ENCODE measurements around the gene CAPN1.
"Not testable (repeated sequence)": the region's sequence is repeated elsewhere in the genome, so short reads cannot be mapped to it uniquely, and the experiment has no call there.

The CAPN1 gene

GRCh38 chr11:65236194-65237059, 54.7 kb downstream of the CAPN1 start:
- TF ChIP-seq CTCF (conservative IDR thresholded peaks at IDR 0.05; ENCODE audit: low read depth, low read length), result no peak
- H3K4me3 ChIP-seq (ENCODE audit: low read depth, low read length), result no peak overlapping the region
- no peak for DNase-seq (ENCODE audit: low read depth)

GRCh38 chr11:65238302-65238701, 56.6 kb downstream of the CAPN1 start:
- H3K4me3 ChIP-seq (ENCODE audit: low read depth, low read length); DNase-seq (ENCODE audit: low read depth): not testable (repeated sequence)

- no peak overlapping the region for H3K4me3 ChIP-seq (ENCODE audit: low read depth, low read length)
- no peak for DNase-seq (ENCODE audit: low read depth)
- no peak for TF ChIP-seq CTCF (conservative IDR thresholded peaks at IDR 0.05; ENCODE audit: low read depth, low read length)
These were observed 59.4 kb downstream of the CAPN1 start for GRCh38 chr11:65241134-65241533.

GRCh38 chr11:65241692-65242091, 60.0 kb downstream of the CAPN1 start:
- H3K4me3 ChIP-seq (ENCODE audit: low read depth, low read length), result no peak overlapping the region
- no peak for TF ChIP-seq CTCF (conservative IDR thresholded peaks at IDR 0.05; ENCODE audit: low read depth, low read length)
- no peak for DNase-seq (ENCODE audit: low read depth)

GRCh38 chr11:65242389-65242788, 60.7 kb downstream of the CAPN1 start:
- no peak for DNase-seq (ENCODE audit: low read depth)
- no peak for TF ChIP-seq CTCF (conservative IDR thresholded peaks at IDR 0.05; ENCODE audit: low read depth, low read length)
- no peak overlapping the region for H3K4me3 ChIP-seq (ENCODE audit: low read depth, low read length)

GRCh38 chr11:65243797-65244196, 62.1 kb downstream of the CAPN1 start:
- DNase-seq (ENCODE audit: low read depth), result no peak
- no peak for TF ChIP-seq CTCF (conservative IDR thresholded peaks at IDR 0.05; ENCODE audit: low read depth, low read length)
- no peak overlapping the region for H3K4me3 ChIP-seq (ENCODE audit: low read depth, low read length)

- DNase-seq (ENCODE audit: low read depth); H3K4me3 ChIP-seq (ENCODE audit: low read depth, low read length): not testable (repeated sequence)
These were observed 63.3 kb downstream of the CAPN1 start for GRCh38 chr11:65245046-65245445.

GRCh38 chr11:65246506-65246905, 64.8 kb downstream of the CAPN1 start:
- no peak for DNase-seq (ENCODE audit: low read depth)
- TF ChIP-seq CTCF (conservative IDR thresholded peaks at IDR 0.05; ENCODE audit: low read depth, low read length), result no peak
- H3K4me3 ChIP-seq (ENCODE audit: low read depth, low read length), result no peak overlapping the region

GRCh38 chr11:65248184-65248710, 66.5 kb downstream of the CAPN1 start:
- DNase-seq (ENCODE audit: low read depth), result not testable (repeated sequence)

More at GRCh38 chr11:65248184-65248710, 66.5 kb downstream of the CAPN1 start:
- not testable (repeated sequence) for H3K4me3 ChIP-seq (ENCODE audit: low read depth, low read length)

Measured in choroid plexus epithelial cell (primary cell).